Liver (tissue), 3 donors: ENCODE measurements around the gene GCKR.

Experiments
- CTCF ChIP-seq: fragments of 150-350 bp; IDR thresholded peaks from 2 replicates; pipeline ENCODE4 v1.5.1; 2017; ENCODE audit warnings: improper control_type of control experiment, low read depth, low read length; ENCODE audit not compliant: missing input control
- EGR1 ChIP-seq, 2 donors: IDR thresholded peaks; 2 replicates each; pipeline ENCODE4 v1.6.1; 2016 to 2018; ENCODE audit warnings: antibody characterized with exemption in 2 of 2, low read depth in 2 of 2
- FOXA1 ChIP-seq: IDR thresholded peaks from 2 replicates; pipeline ENCODE4 v1.6.1; 2016; ENCODE audit warnings: antibody characterized with exemption
- GABPA ChIP-seq, 2 donors: IDR thresholded peaks in 1 of 2; conservative IDR thresholded peaks in 1 of 2; 2 replicates each; pipeline ENCODE4 v1.6.1; 2016; ENCODE audit warnings: antibody characterized with exemption in 2 of 2, mild to moderate bottlenecking in 1 of 2, moderate library complexity in 1 of 2
- JUND ChIP-seq, 2 donors: IDR thresholded peaks; 2 replicates each; pipeline ENCODE4 v1.6.1; 2016; ENCODE audit warnings: antibody characterized with exemption in 2 of 2
- RAD21 ChIP-seq, 2 donors: IDR thresholded peaks; 2 replicates each; pipeline ENCODE4 v1.6.1; 2016; ENCODE audit warnings: antibody characterized with exemption in 2 of 2, mild to moderate bottlenecking in 2 of 2
- REST ChIP-seq: IDR thresholded peaks from 2 replicates; pipeline ENCODE4 v1.6.1; 2016; ENCODE audit warnings: antibody characterized with exemption, mild to moderate bottlenecking
- RXRA ChIP-seq, 2 donors: IDR thresholded peaks; 2 replicates each; pipeline ENCODE4 v1.6.1; 2017 to 2018; ENCODE audit warnings: antibody characterized with exemption in 2 of 2, mild to moderate bottlenecking in 1 of 2
- SP1 ChIP-seq: IDR thresholded peaks from 2 replicates; pipeline ENCODE4 v1.6.1; 2018; ENCODE audit warnings: antibody characterized with exemption, mild to moderate bottlenecking
- YY1 ChIP-seq: IDR thresholded peaks from 2 replicates; pipeline ENCODE4 v1.6.1; 2016; ENCODE audit warnings: antibody characterized with exemption, mild to moderate bottlenecking
- ZBTB33 ChIP-seq: IDR thresholded peaks from 2 replicates; pipeline ENCODE4 v1.6.1; 2016; ENCODE audit warnings: antibody characterized with exemption
- TF ChIP-seq, protein P1 (sequence below): IDR thresholded peaks from 2 replicates; pipeline ENCODE4 v1.6.1; 2016; ENCODE audit warnings: antibody characterized with exemption
- TF ChIP-seq, protein P2 (sequence below): IDR thresholded peaks from 2 replicates; pipeline ENCODE4 v1.6.1; 2016; ENCODE audit warnings: antibody characterized with exemption
- donor health status: healthy.
- donor health status: healthy.

DNA sequence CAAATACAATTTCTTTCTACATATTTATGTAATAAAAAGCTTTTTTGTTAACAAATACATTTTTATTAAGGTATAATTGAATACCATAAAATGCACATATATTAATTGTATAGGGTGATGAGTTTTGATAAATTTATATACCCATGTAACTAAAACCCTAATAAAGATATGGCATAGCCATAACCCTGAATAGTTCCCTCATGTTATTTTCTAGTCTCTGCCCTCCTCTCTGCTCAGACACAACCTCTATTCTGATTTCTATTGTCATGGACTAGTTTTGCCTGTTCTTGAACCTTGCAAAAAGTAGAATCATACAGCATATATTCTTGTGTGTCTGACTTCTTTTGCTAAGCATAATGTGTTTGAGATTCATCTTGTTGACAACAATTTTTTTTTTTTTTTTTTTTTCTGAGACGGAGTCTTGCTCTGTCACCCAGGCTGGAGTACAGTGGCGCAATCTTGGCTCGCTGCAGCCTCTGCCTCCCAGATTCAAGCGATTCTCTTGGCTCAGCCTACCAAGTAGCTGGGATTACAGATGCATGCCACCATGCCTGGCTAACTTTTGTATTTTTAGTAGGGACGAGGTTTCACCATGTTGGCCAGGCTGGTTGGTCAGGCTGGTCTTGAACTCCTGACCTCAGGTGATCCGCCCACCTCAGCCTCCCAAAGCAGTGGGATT lies 47.6 kb downstream of the GCKR start:
- TF ChIP-seq CTCF (no peak), JUND (IDR thresholded peaks at IDR 0.05) (no peak), RAD21 (IDR thresholded peaks at IDR 0.05) (no peak), SP1 (no peak), REST (no peak), YY1 (no peak), FOXA1 (no peak), GABPA (IDR thresholded peaks at IDR 0.05 in 1 of 2, conservative IDR thresholded peaks at IDR 0.05 in 1 of 2) (no peak), RXRA (IDR thresholded peaks at IDR 0.05) (no peak), ZBTB33 (no peak), EGR1 (IDR thresholded peaks at IDR 0.05; ENCODE audit: low read depth in 2 of 2) (no peak)
- TF ChIP-seq, protein P1, sequence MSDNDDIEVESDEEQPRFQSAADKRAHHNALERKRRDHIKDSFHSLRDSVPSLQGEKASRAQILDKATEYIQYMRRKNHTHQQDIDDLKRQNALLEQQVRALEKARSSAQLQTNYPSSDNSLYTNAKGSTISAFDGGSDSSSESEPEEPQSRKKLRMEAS = no peak
- TF ChIP-seq, protein P2, sequence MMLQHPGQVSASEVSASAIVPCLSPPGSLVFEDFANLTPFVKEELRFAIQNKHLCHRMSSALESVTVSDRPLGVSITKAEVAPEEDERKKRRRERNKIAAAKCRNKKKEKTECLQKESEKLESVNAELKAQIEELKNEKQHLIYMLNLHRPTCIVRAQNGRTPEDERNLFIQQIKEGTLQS = no peak
